GM12878 (cell line): ENCODE measurements around the gene MORC4.

ENCODE experiments used
- CHD2 ChIP-seq: IDR thresholded peaks from 2 replicates; pipeline ENCODE4 v1.6.1; 2011; ENCODE audit warnings: low read depth, low read length, improper control_type of control experiment, borderline replicate concordance
- EP300 ChIP-seq, 2 experiments: fragments of 150-350 bp in 1 of 2; IDR thresholded peaks; 2 replicates each; pipeline ENCODE4 v1.6.1; 2011 to 2012; ENCODE audit warnings: low read depth in 2 of 2, low read length in 2 of 2, borderline replicate concordance in 1 of 2, improper control_type of control experiment in 1 of 2, inconsistent platforms in 1 of 2; ENCODE audit not compliant: control insufficient read depth in 1 of 2
- GABPA ChIP-seq: IDR thresholded peaks from 2 replicates; pipeline ENCODE4 v1.6.1; 2014; ENCODE audit warnings: antibody characterized with exemption, low read depth, mild to moderate bottlenecking, inconsistent platforms
- NBN ChIP-seq: fragments of 450-650 bp; IDR thresholded peaks from 2 replicates; pipeline ENCODE4 v1.6.1; 2016
- NR2F1 ChIP-seq: fragments of 450-650 bp; conservative IDR thresholded peaks from 2 replicates; pipeline ENCODE4 v1.6.1; 2017; ENCODE audit warnings: mild to moderate bottlenecking
- POLR2A ChIP-seq: IDR thresholded peaks from 2 replicates; pipeline ENCODE4 v1.6.1; 2011; ENCODE audit warnings: low read depth, mild to moderate bottlenecking, low read length
- TCF3 ChIP-seq: IDR thresholded peaks from 2 replicates; pipeline ENCODE4 v1.6.1; 2012; ENCODE audit warnings: low read depth, mild to moderate bottlenecking, low read length, borderline replicate concordance; ENCODE audit not compliant: insufficient read depth
- TF ChIP-seq, protein P1 (sequence below): fragments of 150-350 bp; IDR thresholded peaks from 2 replicates; pipeline ENCODE4 v1.6.1; 2016; ENCODE audit warnings: low read depth, low read length
- TF ChIP-seq, protein P2 (sequence below), 3 experiments: IDR thresholded peaks in 2 of 3; conservative IDR thresholded peaks in 1 of 3; 2 replicates each; pipeline ENCODE4 v1.5.1; 2011; ENCODE audit warnings: low read depth in 3 of 3, low read length in 3 of 3, mild to moderate bottlenecking in 3 of 3, control low read depth in 2 of 3, moderate library complexity in 2 of 3, inconsistent platforms in 1 of 3, mixed read lengths in 1 of 3; ENCODE audit not compliant: control insufficient read depth in 2 of 3, insufficient read depth in 1 of 3; ENCODE audit errors: extremely low read depth in 1 of 3
- TF ChIP-seq, protein P3 (sequence below): IDR thresholded peaks from 2 replicates; pipeline ENCODE4 v1.6.1; 2012; ENCODE audit warnings: low read depth, low read length, improper control_type of control experiment

DNA sequence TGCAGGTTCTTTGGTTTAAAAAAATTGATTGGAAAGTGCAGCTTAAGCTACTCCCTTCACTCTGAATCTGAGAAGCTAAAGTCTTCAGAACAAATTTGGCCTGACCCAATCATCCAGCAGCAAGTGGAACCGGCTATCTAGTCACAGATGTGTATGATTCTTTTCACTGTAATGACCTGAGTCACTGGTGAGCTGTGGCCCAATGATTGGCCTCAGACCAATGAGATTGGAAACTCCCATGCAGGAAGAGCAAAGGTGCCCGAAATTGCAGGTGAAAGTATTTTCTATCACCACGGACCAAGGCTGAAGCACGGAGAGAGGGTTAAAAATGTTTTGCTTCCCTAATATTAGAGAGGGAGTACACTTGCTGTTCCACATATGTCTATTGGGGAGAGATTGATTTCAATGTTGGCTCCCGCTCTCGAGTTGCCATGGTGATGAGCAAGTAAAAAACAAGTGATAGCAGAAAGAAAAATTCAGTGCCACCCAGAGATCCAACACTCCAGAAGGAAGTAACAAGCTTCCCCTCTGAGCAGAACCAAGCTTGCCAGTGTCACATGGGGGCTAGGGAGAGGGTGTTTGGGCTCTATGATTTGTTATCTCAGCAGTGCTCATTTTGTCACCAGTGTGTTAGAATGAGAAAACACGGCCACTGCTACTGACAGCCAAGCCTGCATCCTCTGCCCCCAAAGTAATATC is 108.1 kb downstream of the MORC4 start:
- TF ChIP-seq, protein P1, sequence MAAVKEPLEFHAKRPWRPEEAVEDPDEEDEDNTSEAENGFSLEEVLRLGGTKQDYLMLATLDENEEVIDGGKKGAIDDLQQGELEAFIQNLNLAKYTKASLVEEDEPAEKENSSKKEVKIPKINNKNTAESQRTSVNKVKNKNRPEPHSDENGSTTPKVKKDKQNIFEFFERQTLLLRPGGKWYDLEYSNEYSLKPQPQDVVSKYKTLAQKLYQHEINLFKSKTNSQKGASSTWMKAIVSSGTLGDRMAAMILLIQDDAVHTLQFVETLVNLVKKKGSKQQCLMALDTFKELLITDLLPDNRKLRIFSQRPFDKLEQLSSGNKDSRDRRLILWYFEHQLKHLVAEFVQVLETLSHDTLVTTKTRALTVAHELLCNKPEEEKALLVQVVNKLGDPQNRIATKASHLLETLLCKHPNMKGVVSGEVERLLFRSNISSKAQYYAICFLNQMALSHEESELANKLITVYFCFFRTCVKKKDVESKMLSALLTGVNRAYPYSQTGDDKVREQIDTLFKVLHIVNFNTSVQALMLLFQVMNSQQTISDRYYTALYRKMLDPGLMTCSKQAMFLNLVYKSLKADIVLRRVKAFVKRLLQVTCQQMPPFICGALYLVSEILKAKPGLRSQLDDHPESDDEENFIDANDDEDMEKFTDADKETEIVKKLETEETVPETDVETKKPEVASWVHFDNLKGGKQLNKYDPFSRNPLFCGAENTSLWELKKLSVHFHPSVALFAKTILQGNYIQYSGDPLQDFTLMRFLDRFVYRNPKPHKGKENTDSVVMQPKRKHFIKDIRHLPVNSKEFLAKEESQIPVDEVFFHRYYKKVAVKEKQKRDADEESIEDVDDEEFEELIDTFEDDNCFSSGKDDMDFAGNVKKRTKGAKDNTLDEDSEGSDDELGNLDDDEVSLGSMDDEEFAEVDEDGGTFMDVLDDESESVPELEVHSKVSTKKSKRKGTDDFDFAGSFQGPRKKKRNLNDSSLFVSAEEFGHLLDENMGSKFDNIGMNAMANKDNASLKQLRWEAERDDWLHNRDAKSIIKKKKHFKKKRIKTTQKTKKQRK, result no peak
- TF ChIP-seq, protein P2, sequence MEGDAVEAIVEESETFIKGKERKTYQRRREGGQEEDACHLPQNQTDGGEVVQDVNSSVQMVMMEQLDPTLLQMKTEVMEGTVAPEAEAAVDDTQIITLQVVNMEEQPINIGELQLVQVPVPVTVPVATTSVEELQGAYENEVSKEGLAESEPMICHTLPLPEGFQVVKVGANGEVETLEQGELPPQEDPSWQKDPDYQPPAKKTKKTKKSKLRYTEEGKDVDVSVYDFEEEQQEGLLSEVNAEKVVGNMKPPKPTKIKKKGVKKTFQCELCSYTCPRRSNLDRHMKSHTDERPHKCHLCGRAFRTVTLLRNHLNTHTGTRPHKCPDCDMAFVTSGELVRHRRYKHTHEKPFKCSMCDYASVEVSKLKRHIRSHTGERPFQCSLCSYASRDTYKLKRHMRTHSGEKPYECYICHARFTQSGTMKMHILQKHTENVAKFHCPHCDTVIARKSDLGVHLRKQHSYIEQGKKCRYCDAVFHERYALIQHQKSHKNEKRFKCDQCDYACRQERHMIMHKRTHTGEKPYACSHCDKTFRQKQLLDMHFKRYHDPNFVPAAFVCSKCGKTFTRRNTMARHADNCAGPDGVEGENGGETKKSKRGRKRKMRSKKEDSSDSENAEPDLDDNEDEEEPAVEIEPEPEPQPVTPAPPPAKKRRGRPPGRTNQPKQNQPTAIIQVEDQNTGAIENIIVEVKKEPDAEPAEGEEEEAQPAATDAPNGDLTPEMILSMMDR (IDR thresholded peaks at IDR 0.05 in 2 of 3, conservative IDR thresholded peaks at IDR 0.05 in 1 of 3; ENCODE audit: control insufficient read depth in 2 of 3, extremely low read depth in 1 of 3, insufficient read depth in 1 of 3, low read depth in 3 of 3, low read length in 3 of 3), result no peak
- TF ChIP-seq TCF3 (no peak), EP300 (IDR thresholded peaks at IDR 0.05; ENCODE audit: borderline replicate concordance in 1 of 2, control insufficient read depth in 1 of 2, low read depth in 2 of 2, low read length in 2 of 2) (no peak), NR2F1 (no peak), CHD2 (no peak), POLR2A (no peak), GABPA (no peak), NBN (no peak)
- TF ChIP-seq, protein P3, sequence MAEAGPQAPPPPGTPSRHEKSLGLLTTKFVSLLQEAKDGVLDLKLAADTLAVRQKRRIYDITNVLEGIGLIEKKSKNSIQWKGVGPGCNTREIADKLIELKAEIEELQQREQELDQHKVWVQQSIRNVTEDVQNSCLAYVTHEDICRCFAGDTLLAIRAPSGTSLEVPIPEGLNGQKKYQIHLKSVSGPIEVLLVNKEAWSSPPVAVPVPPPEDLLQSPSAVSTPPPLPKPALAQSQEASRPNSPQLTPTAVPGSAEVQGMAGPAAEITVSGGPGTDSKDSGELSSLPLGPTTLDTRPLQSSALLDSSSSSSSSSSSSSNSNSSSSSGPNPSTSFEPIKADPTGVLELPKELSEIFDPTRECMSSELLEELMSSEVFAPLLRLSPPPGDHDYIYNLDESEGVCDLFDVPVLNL, result no peak
